HG03520 (cell line): Measurements from ENCODE around the gene H6PD.

Experiments
- ATAC-seq: cut with Tn5 transposase; IDR thresholded peaks from one replicate; pipeline ENCODE4 v1.9.1; 2021; ENCODE audit warnings: mild to moderate bottlenecking, moderate library complexity; ENCODE audit not compliant: unreplicated experiment

Gene H6PD

DNA sequence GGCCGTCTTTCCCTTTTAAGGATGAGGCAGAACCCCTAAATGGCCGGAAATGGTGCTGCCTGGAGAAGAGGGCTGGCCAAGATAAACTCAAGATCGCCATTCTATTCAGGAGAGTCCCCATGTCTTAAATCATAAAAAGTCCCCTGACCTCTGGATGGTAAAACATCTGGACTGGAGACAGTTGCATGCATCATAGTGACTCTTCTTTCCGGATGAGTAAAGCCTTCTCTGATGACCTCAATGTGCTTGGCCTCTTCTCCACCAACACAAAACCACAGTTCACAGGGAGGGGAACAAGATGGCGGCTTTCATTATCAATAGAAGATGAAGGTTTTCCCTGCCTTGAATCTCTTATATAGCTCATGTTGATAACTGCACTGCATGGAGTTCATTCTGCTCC is 27.5 kb upstream of the H6PD start:
- ATAC-seq = no peak

GRCh38 chr1:9207715-9208114 is 26.9 kb upstream of the H6PD start:
- no peak for ATAC-seq

DNA sequence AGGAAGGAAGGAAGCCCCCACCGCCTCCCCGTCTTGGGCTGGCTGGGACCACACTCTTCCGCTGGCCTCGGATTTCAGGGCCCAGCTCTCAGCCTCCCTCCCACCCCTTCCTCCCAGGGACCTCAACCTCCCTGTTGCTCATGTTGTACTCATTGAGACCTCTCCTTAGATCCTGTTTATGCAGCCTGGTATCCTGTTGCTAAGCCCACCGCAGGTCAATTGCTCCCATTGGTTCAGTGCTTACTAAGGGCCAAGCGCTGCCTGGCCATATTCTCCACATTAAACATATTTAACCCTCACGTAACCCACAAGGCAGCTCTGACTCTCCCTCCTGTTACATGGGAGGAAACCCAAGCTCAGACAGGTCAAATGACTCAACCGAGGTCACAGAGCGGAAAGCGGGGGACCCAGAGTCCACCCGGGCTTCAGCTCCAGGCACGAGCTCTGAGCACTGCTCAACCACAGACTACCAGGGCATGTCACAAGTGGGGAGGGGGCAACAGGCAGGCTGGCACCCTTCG is 23.2 kb upstream of the H6PD start:
- no peak for ATAC-seq

- no peak for ATAC-seq
Measured at GRCh38 chr1:9212735-9213134, 21.8 kb upstream of the H6PD start.

DNA sequence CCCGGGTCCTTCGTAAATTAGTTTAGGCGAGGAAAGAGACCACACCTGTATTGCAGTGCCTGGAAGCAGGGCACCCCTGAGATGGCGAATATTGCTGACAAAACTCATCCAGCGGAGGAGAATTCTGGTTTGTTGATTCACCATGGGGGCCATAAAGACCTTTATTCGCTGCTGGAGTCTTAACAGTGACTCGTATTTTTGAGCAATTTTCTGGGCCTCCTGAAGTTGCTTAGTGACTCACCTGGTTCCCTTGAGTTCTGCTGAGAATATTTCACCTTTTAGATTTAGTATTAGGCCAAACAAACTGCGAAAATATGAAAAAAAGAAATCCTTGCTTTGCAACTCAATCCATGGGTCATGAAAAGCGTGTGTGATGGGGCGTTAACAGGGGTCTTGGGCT is 20.6 kb upstream of the H6PD start:
- no peak for ATAC-seq

DNA sequence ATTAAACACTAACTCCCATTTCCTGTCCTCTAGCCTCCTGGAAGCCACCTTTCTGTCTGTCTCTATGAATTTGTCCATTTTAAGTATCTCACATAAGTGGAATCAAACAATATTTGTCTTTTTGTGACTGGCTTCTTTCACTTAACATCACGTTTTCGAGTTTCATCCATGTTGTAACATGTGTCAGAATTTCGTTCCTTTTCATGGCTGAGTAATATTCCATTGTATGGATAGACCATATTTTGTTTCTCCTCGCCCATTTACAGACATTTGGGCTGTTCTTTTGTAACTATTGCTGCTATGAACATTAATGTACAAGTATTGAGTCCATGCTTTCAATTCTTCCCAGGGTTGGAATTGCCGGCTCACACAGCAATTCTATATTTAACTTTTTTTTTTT is 15.7 kb upstream of the H6PD start:
- ATAC-seq = no peak

DNA sequence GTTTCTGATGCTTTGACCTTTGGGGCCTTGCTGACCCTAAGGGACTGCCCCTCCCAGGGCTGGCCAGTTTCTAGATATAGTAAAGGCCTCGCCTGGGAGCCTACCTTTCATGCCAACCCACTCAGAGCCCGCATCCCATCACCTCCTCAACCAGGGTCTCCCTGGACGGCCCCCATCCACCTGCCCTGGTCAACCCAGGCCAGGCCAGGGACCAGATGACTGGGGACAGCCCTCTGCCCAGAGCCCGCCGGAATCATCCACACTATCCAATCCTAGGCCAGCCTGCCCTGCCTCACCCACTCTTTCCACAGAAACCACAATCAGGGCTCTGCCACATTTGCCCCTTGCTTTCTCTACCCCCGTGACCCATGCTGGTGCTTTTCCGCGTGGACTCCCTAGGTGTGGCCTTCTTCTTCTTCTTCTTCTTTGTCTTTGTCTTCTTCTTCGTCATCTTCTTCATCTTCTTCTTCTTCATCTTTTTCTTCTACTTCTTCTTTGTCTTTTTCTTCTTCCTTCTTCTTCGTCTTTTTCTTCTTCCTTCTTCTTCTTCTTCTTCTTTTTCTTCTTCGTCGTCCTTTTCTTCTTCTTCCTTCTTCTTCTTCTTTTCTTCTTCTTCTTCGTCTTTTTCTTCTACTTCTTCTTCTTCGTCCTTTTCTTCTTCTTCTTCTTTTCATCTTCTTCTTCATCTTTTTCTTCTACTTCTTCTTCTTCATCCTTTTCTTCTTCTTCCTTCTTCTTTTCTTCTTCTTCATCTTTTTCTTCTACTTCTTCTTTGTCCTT is 11.5 kb upstream of the H6PD start:
- ATAC-seq = no peak

GRCh38 chr1:9224664-9225410 is 9.7 kb upstream of the H6PD start:
- no peak for ATAC-seq

GRCh38 chr1:9225411-9225785 is 9.2 kb upstream of the H6PD start:
- ATAC-seq = no peak

DNA sequence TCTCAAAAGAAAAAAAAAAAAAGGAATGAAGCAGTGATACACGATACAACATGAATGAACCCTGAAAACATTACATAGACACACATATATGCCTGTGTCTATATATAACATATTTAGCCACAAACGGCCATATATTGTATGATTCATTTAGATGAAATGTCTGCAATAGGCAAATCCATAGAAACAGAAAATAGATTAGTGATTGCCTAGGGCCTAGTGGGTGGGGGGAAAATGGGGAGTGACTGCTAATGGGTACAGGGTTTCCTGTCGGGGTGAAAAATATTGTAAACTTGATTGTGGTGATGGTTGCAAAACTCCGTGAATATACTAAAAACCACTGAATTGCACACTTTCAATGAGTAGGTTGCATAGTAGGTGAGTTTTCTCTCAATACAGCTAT is 6.0 kb upstream of the H6PD start:
- no peak for ATAC-seq

GRCh38 chr1:9229549-9229948 is 5.0 kb upstream of the H6PD start:
- ATAC-seq = no peak

- ATAC-seq = no peak
Measured at GRCh38 chr1:9230869-9231533, 3.6 kb upstream of the H6PD start.

DNA sequence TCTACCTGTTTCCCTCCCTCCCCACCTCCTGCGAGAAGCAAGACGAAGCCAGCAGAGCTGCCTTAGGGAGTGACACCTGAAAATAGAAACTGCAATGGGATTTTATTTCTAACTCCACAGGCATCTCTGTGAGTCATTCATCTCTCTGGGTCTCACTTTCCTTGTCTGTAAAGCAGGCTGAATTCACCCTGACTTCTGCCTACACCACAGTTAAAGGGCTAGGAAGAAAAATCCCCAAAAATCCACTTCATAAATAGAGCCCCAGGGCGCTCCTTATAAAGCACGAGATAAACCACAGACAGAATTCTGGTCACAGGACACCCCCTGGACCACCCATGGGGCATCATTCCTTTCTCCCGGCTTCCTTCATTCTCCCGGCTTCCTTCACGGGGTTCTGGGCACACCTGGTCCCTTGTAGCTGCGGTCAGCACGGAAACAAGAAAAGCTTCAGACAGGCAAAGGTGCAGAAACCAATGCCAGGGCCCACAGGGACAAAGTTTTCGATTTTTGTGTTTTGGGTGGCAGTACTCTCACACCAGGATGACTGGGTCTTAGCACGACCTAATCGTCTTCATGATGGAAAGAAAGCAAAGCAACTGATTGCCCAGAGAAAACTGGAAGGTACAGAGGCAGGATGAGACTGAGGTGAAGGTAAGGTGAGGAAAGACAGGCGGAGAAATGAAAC is 2.8 kb upstream of the H6PD start:
- ATAC-seq = no peak

DNA sequence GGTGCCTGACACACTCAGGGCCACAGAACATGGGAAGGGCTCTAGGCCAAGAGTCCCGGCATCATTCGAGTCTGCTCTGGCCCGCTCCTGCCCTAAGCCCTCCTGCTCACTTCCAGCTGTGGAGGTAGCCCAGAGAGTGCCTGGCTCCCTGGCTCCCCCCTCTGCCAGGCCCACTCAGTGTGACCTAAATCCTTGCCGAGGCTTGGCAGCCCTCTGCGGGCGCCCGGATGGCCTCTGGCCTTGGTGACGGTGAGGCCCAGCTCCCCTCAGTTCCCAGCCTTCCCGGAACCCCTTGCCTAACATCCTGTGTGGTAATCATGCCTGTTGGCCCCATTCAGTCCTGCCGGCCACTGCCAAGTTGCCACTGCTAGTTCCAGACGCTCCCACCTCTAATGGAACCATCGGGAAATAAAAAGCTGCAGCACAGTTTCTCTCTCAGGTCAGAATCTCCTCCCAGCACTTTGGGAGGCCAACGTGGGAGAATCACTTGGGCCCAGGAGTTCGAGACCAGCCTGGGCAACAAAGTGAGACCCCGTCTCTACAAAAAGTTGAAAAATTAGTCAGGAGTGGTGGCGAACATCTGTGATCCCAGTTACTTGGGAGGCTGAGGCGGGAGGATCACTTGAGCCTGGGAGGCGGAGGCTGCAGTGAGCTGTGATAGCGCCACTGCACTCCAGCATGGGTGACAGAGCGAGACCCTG is 1.2 kb upstream of the H6PD start:
- no peak for ATAC-seq

DNA sequence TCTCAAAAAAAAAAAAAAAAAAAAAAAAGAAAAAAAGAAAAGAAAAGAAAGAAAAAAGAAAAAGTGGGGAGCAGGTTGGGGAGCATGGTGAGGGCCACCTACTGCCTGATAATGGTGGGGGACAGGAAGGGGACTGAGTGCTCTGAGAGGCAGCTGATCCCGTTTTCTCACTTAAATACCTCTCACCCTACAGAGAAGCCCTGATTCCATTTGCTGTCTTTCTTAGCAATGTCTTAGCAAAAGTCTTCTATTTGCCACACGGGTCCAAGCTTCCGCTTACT is 692 bp upstream of the H6PD start:
- ATAC-seq = no peak

DNA sequence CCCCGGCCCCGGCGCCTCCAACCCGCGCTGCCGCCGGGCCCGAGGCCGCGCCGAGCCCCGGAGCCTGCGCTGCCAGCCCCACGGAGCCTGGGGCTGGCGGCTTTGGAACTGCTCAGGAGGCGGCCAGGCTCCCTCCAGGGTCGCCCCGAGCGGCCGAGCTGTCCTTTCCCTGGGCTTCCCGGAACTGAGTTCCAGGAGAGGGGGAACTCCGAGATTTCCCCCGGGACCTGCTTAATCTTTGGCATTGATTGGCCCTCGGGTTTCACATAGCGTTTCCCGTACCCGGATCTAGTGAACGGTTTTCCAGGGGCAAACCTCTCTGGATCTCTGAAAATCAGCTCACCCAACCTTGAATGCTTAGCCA is 504 bp downstream of the H6PD start:
- ATAC-seq = no peak

DNA sequence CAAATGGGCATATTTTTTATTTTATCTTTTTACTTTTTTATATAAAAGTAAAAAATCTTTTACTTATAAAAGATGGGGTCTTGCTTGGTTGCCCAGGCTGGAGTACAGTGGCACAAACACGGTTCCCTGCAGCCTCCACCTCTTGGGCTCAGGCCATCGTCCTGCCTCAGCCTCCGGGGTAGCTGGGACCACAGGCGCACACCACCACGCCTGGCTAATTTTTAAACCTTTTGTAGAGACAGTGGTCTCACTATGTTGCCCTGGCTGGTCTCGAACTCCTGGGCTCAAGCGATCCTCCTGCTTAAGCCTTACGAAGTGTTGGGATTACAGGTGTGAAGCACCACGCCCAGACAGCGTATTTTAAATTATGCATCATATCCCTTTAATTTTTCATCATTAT is 986 bp downstream of the H6PD start:
- no peak for ATAC-seq

- no peak for ATAC-seq
Measured at GRCh38 chr1:9238134-9238533, 3.6 kb downstream of the H6PD start.

GRCh38 chr1:9238550-9238949 is 4.0 kb downstream of the H6PD start:
- no peak for ATAC-seq

DNA sequence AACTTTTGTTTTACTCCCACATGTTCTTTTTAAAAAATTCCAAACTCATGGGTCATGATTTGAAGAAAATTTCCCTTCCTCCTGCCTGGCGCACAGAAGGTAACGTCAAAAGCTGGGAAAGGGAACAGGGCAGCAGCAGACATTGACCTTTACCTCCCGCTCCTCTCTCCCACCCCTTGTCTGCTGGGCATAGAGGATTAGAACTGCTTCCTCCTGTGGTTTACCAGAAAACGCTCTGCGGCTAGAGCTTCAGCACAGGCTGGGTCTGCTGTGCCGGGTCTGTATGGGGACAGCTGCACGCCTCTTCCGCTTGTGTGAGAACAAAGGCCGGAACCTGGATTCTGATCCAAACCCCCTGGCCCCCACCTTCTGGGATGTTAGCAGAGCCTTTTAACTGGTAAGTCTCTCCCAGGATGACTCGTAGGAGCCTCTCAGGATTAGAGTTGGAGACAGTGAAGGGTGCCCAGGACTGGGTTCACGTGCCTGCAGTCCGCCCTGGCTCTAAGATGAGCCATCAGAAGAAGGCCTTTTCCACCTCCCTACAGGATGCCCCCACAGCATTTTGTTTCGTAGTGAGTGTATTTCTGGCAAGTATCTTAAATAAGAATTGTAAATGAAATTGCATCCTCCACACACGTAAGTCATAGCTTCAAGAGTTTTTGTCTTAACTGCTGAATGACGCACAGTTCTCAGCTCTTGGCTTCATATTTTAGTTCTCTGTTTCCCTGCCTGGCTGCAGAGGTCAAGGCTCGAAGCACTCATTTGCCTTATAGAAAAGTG is 5.2 kb downstream of the H6PD start:
- no peak for ATAC-seq
